A549 (cell line): Measurements from ENCODE around the gene RALGDS. TPM values are rescaled to one million over a fixed set of nuclear protein-coding genes. Genes with fewer than 3 reads are reported as not detected.
A peak's percentile ranks its signal among the peaks of the same experiment; 100 is the strongest.

Experiments used
- ATAC-seq, 2 experiments: fragments of 200-7000 bp in 1 of 2; fragments of >200 bp in 1 of 2; cut with Nextera tagmentation in 1 of 2; cut with Tn5 transposase in 1 of 2; 3 replicates each; pipeline versions ENCODE4 v1.8.0 to v1.9.1; 2018 to 2020; ENCODE audit warnings: mild to moderate bottlenecking in 1 of 2, moderate library complexity in 1 of 2
- CTCF ChIA-PET: fragments of 300-600 bp; sonication (Branson Sonifier 250); formaldehyde crosslinking; extraction: SDS; loops from one replicate; lab custom pipeline; 2021; ENCODE audit warnings: antibody characterized with exemption, inconsistent platforms; lab: Yijun Ruan, JAX
- POLR2A ChIA-PET: fragments of 350-600 bp; formaldehyde crosslinking; extraction: SDS; loops from one replicate; lab custom pipeline; 2021; ENCODE audit warnings: antibody characterized with exemption, inconsistent platforms; lab: Yijun Ruan, JAX
- DNase-seq, 2 experiments: peaks; one replicate each; pipeline versions ENCODE4 v3.0.0 to v3.0.0-alpha.2; 2011 to 2016; ENCODE audit warnings: low read depth in 1 of 2, low spot score in 1 of 2
- FAIRE-seq: peaks from 2 replicates; lab custom pipeline; 2011; peaks lifted over from hg19 to GRCh38; lab: Jason Lieb, UNC
- H3K27ac ChIP-seq, 2 experiments: fragments of >200 bp; sonication (Bioruptor Twin); formaldehyde crosslinking; 3 replicates each; pipeline ENCODE4 v1.5.1; 2016 to 2017
- H3K4me1 ChIP-seq: fragments of >200 bp; sonication (Bioruptor Twin); formaldehyde crosslinking; 3 replicates; pipeline ENCODE4 v1.6.1; 2016
- H3K4me2 ChIP-seq: fragments of >200 bp; sonication (Bioruptor Twin); formaldehyde crosslinking; 3 replicates; pipeline ENCODE4 v1.6.1; 2016
- H3K4me3 ChIP-seq: fragments of >200 bp; sonication (Bioruptor Twin); formaldehyde crosslinking; 3 replicates; pipeline ENCODE4 v1.5.1; 2016
- H3K9me3 ChIP-seq: fragments of >200 bp; sonication (Bioruptor Twin); formaldehyde crosslinking; 3 replicates; pipeline ENCODE4 v1.6.1; 2016
- BCL3 ChIP-seq: fragments of >200 bp; sonication (Bioruptor Twin); formaldehyde crosslinking; IDR thresholded peaks from 3 replicates; pipeline ENCODE4 v1.6.1; 2016
- BHLHE40 ChIP-seq: IDR thresholded peaks from 2 replicates; pipeline ENCODE4 v1.6.1; 2012; ENCODE audit warnings: low read depth, low read length, inconsistent platforms
- CBX2 ChIP-seq: fragments of 200-600 bp; sonication (generic); IDR thresholded peaks from 2 replicates; pipeline ENCODE4 v1.6.1; 2016; ENCODE audit warnings: low read depth, mild to moderate bottlenecking, borderline replicate concordance
- CBX8 ChIP-seq: fragments of 200-600 bp; sonication (generic); IDR thresholded peaks from 2 replicates; pipeline ENCODE4 v1.6.1; 2016
- CEBPB ChIP-seq, 2 experiments: fragments of >200 bp in 1 of 2; sonication (Bioruptor Twin) in 1 of 2; formaldehyde crosslinking in 1 of 2; IDR thresholded peaks; 2 replicates each; pipeline ENCODE4 v1.6.1; 2012 to 2016
- EHF ChIP-seq: fragments of 250-450 bp; sonication (Bioruptor Pico); IDR thresholded peaks from 2 replicates; pipeline ENCODE4 v1.5.0; 2020; ENCODE audit warnings: mild to moderate bottlenecking
- EHMT2 ChIP-seq: fragments of 200-600 bp; sonication (generic); IDR thresholded peaks from 2 replicates; pipeline ENCODE4 v1.6.1; 2016; ENCODE audit warnings: antibody characterized with exemption, low read depth, mild to moderate bottlenecking, moderate library complexity
- EP300 ChIP-seq, 2 experiments: fragments of >200 bp; sonication (Bioruptor Twin); formaldehyde crosslinking; IDR thresholded peaks; 2 replicates in 1 of 2; 3 replicates in 1 of 2; pipeline ENCODE4 v1.6.1; 2016 to 2017
- ESRRA ChIP-seq: fragments of 150-350 bp; IDR thresholded peaks from 2 replicates; pipeline ENCODE4 v1.6.1; 2014; ENCODE audit warnings: mild to moderate bottlenecking, low read length, borderline replicate concordance
- FOSB ChIP-seq: fragments of 250-450 bp; sonication (Bioruptor Pico); IDR thresholded peaks from 2 replicates; pipeline ENCODE4 v1.5.0; 2020; ENCODE audit warnings: mild to moderate bottlenecking, moderate library complexity
- FOXS1 ChIP-seq: fragments of 250-450 bp; sonication (Bioruptor Pico); IDR thresholded peaks from 2 replicates; pipeline ENCODE4 v1.5.0; 2020; ENCODE audit warnings: mild to moderate bottlenecking, moderate library complexity
- GATA3 ChIP-seq: IDR thresholded peaks from 2 replicates; pipeline ENCODE4 v1.6.1; 2012; ENCODE audit warnings: borderline replicate concordance
- HDAC2 ChIP-seq: fragments of 200-600 bp; sonication (generic); IDR thresholded peaks from 2 replicates; pipeline ENCODE4 v1.6.1; 2016
- HES2 ChIP-seq: fragments of >200 bp; sonication (Bioruptor Twin); formaldehyde crosslinking; IDR thresholded peaks from 2 replicates; pipeline ENCODE4 v1.6.1; 2016
- JUN ChIP-seq, 2 experiments: fragments of >200 bp; sonication (Bioruptor Twin); formaldehyde crosslinking; IDR thresholded peaks; 2 replicates in 1 of 2; 3 replicates in 1 of 2; pipeline ENCODE4 v1.6.1; 2016 to 2017
- JUNB ChIP-seq: fragments of >200 bp; sonication (Bioruptor Twin); formaldehyde crosslinking; IDR thresholded peaks from 2 replicates; pipeline ENCODE4 v1.6.1; 2016
- KDM5A ChIP-seq: fragments of 200-600 bp; sonication (generic); IDR thresholded peaks from 2 replicates; pipeline ENCODE4 v1.6.1; 2016; ENCODE audit warnings: antibody characterized with exemption, mild to moderate bottlenecking
- MAFK ChIP-seq: fragments of 450-650 bp; IDR thresholded peaks from 2 replicates; pipeline ENCODE4 v1.6.1; 2014; ENCODE audit not compliant: partially characterized antibody
- MAZ ChIP-seq: fragments of 150-350 bp; IDR thresholded peaks from 2 replicates; pipeline ENCODE4 v1.6.1; 2014; ENCODE audit warnings: antibody characterized with exemption, low read depth, low read length, borderline replicate concordance
- MYC ChIP-seq: IDR thresholded peaks from 2 replicates; pipeline ENCODE4 v1.6.1; 2012; ENCODE audit warnings: mild to moderate bottlenecking, inconsistent platforms, low read length, improper control_type of control experiment, borderline replicate concordance
- NFE2L2 ChIP-seq: fragments of 150-350 bp; conservative IDR thresholded peaks from 2 replicates; pipeline ENCODE4 v1.6.1; 2014; ENCODE audit warnings: low read length
- NPAS2 ChIP-seq: fragments of 250-450 bp; sonication (Bioruptor Pico); IDR thresholded peaks from 2 replicates; pipeline ENCODE4 v1.8.0; 2022; ENCODE audit warnings: mild to moderate bottlenecking, moderate library complexity, borderline replicate concordance
- NR3C1 ChIP-seq: fragments of >200 bp; sonication (Bioruptor Twin); formaldehyde crosslinking; IDR thresholded peaks from 3 replicates; pipeline ENCODE4 v1.6.1; 2017
- PHF8 ChIP-seq: fragments of 200-600 bp; sonication (generic); IDR thresholded peaks from 2 replicates; pipeline ENCODE4 v1.6.1; 2016; ENCODE audit warnings: low read depth, mild to moderate bottlenecking, antibody characterized with exemption, moderate library complexity, borderline replicate concordance
- POLR2AphosphoS2 ChIP-seq: conservative IDR thresholded peaks from 2 replicates; pipeline ENCODE4 v1.6.1; 2012; ENCODE audit warnings: low read length, improper control_type of control experiment, inconsistent platforms
- RCOR1 ChIP-seq: fragments of 150-350 bp; IDR thresholded peaks from 2 replicates; pipeline ENCODE4 v1.6.1; 2014; ENCODE audit warnings: antibody characterized with exemption, low read length, low read depth
- RFX5 ChIP-seq: fragments of 450-650 bp; IDR thresholded peaks from 2 replicates; pipeline ENCODE4 v1.7.1; 2014; ENCODE audit warnings: antibody characterized with exemption, mild to moderate bottlenecking, moderate library complexity
- ZC3H11A ChIP-seq: fragments of 450-650 bp; IDR thresholded peaks from 2 replicates; pipeline ENCODE4 v1.6.1; 2014; ENCODE audit warnings: antibody characterized with exemption, mild to moderate bottlenecking
- ZNF302 ChIP-seq: fragments of 250-450 bp; sonication (Bioruptor Pico); IDR thresholded peaks from 2 replicates; pipeline ENCODE4 v1.9.0; 2021; ENCODE audit warnings: inconsistent platforms, mild to moderate bottlenecking, moderate library complexity
- WGBS: methylation state at CpG from one replicate; pipeline ENCODE4 v1.1.6; 2017; ENCODE audit errors: missing lambda C conversion rate; 5-methylcytosine and 5-hydroxymethylcytosine counted together
- polyA minus RNA-seq: library from RNA; depleted of rRNA, polyadenylated mRNA; stranded (reverse); fragments of >200 nt; gene quantifications from 2 replicates; pipeline ENCODE4 v1.2.3, GENCODE V29; 2011; rRNA and poly(A)+ RNA removed
- polyA plus RNA-seq, 4 experiments: library from polyadenylated mRNA; depleted of rRNA in 3 of 4; stranded (reverse); fragments of >200 nt; fragmentation: RNase III in 1 of 4; extraction: RNeasy Plus Mini Kit Qiagen cat#74134 plus additional on column Dnase treatment in 1 of 4; gene quantifications; 2 replicates in 3 of 4; 3 replicates in 1 of 4; pipeline ENCODE4 v1.2.3, GENCODE V29; 2011 to 2017
- TF ChIP-seq, protein P1 (sequence below): fragments of 450-650 bp; IDR thresholded peaks from 2 replicates; pipeline ENCODE4 v1.6.1; 2014; ENCODE audit warnings: antibody characterized with exemption
- TF ChIP-seq, protein P2 (sequence below): fragments of 250-450 bp; sonication (Bioruptor Pico); IDR thresholded peaks from 2 replicates; pipeline ENCODE4 v1.5.0; 2020; ENCODE audit warnings: low read depth, mild to moderate bottlenecking, moderate library complexity
- TF ChIP-seq, protein P3 (sequence below): IDR thresholded peaks from 2 replicates; pipeline ENCODE4 v1.6.1; 2012; ENCODE audit warnings: low read depth, borderline replicate concordance

The RALGDS gene
- polyA plus RNA-seq (2011; rRNA removed) (12.1 and 14.8 TPM in 2 replicates), polyA plus RNA-seq (2017; fragmentation: RNase III; extraction: RNeasy Plus Mini Kit Qiagen cat#74134 plus additional on column Dnase treatment) (8.6 to 10.2 TPM (median 8.9 TPM) in 3 replicates), polyA minus RNA-seq (6.9 and 8.3 TPM in 2 replicates)
- polyA plus RNA-seq (2012; cell fraction: cytosol; rRNA removed), result 20.1 and 25.2 TPM in 2 replicates
- polyA plus RNA-seq (2012; cell fraction: nucleus; rRNA removed), result 64.4 and 72.8 TPM in 2 replicates

- FAIRE-seq (no peak), DNase-seq (peak; percentile 82 to 86), ATAC-seq (peak; percentile 74 to 81)
- 44% methylated on average over 16 of the region's 53 CpGs for WGBS
- ChIA-PET CTCF (interaction anchor here (13.6 to 30.3 kb wide), 2 partner anchors 20 to 22 kb away, joined by 143 to 1284 read pairs; no protein-coding TSS in a partner anchor), POLR2A (interaction anchor here (1.0 to 1.7 kb wide), 2 partner anchors 23 to 91 kb away, joined by 3 to 6 read pairs; partner anchors contain the start of gene GTF3C5)
- peak within 1 kb of the TSS; percentile 94 for H3K4me3 ChIP-seq
- peak within 1 kb of the TSS; percentile 80 to 95 for H3K27ac ChIP-seq
- TF ChIP-seq, protein P1, sequence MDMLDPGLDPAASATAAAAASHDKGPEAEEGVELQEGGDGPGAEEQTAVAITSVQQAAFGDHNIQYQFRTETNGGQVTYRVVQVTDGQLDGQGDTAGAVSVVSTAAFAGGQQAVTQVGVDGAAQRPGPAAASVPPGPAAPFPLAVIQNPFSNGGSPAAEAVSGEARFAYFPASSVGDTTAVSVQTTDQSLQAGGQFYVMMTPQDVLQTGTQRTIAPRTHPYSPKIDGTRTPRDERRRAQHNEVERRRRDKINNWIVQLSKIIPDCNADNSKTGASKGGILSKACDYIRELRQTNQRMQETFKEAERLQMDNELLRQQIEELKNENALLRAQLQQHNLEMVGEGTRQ, result peak; percentile 18; the same call in 1 of the 2 replicates
- no peak for TF ChIP-seq ZNF302
- peak; percentile 19; the same call in 1 of the 2 replicates for TF ChIP-seq MYC
- no peak for TF ChIP-seq POLR2AphosphoS2
- TF ChIP-seq CBX8, result no peak
- TF ChIP-seq MAFK, result no peak
- TF ChIP-seq CEBPB (IDR thresholded peaks at IDR 0.05), result peak in 1 of 2 experiments; percentile 52; a peak in 1 of 4 replicates
- no peak for TF ChIP-seq NPAS2
- TF ChIP-seq HES2, result no peak
- TF ChIP-seq, protein P2, sequence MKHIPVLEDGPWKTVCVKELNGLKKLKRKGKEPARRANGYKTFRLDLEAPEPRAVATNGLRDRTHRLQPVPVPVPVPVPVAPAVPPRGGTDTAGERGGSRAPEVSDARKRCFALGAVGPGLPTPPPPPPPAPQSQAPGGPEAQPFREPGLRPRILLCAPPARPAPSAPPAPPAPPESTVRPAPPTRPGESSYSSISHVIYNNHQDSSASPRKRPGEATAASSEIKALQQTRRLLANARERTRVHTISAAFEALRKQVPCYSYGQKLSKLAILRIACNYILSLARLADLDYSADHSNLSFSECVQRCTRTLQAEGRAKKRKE (CRISPR knock-in tag), result no peak
- no peak for TF ChIP-seq HDAC2
- no peak for TF ChIP-seq RFX5
- TF ChIP-seq FOXS1 (CRISPR knock-in tag), result no peak
- TF ChIP-seq JUNB, result no peak
- no peak for TF ChIP-seq NFE2L2
- TF ChIP-seq BHLHE40, result no peak
- TF ChIP-seq PHF8, result no peak
- no peak for TF ChIP-seq EHMT2
- TF ChIP-seq GATA3, result no peak
- no peak for TF ChIP-seq FOSB (CRISPR knock-in tag)
- no peak for TF ChIP-seq BCL3
- no peak for TF ChIP-seq ZC3H11A
- TF ChIP-seq, protein P3, sequence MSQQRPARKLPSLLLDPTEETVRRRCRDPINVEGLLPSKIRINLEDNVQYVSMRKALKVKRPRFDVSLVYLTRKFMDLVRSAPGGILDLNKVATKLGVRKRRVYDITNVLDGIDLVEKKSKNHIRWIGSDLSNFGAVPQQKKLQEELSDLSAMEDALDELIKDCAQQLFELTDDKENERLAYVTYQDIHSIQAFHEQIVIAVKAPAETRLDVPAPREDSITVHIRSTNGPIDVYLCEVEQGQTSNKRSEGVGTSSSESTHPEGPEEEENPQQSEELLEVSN, result no peak
- TF ChIP-seq MAZ, result no peak
- TF ChIP-seq KDM5A, result no peak
- TF ChIP-seq RCOR1, result no peak
- TF ChIP-seq EP300 (IDR thresholded peaks at IDR 0.05), result no peak
- TF ChIP-seq NR3C1, result no peak
- TF ChIP-seq JUN (IDR thresholded peaks at IDR 0.05), result peak in 1 of 2 experiments; percentile 4; a peak in 1 of 5 replicates
- TF ChIP-seq EHF (CRISPR knock-in tag), result no peak
- no peak for TF ChIP-seq CBX2
- no peak for TF ChIP-seq ESRRA
- peak within 1 kb of the TSS; percentile 100 for H3K4me2 ChIP-seq
- peaks cover 20% of the 10 kb centered on the region for H3K4me1 ChIP-seq
- no peaks in the 10 kb centered on the region for H3K9me3 ChIP-seq
Observed at GRCh38 chr9:133121198-133121914, at the start of gene RALGDS. TSS of gene RALGDS (minus strand) at chr9:133121240. CDS start at chr9:133121154, 86 bp downstream.
